Inferior parietal cortex (tissue), 1 donor: Measurements from ENCODE around the gene ABHD16A.
A peak's percentile ranks its signal among the peaks of the same experiment; 100 is the strongest.

Experiments
- DNase-seq: peaks from one replicate; pipeline ENCODE4 v3.0.0-alpha.2; 2016; ENCODE audit errors: extremely low spot score

Gene ABHD16A

DNA sequence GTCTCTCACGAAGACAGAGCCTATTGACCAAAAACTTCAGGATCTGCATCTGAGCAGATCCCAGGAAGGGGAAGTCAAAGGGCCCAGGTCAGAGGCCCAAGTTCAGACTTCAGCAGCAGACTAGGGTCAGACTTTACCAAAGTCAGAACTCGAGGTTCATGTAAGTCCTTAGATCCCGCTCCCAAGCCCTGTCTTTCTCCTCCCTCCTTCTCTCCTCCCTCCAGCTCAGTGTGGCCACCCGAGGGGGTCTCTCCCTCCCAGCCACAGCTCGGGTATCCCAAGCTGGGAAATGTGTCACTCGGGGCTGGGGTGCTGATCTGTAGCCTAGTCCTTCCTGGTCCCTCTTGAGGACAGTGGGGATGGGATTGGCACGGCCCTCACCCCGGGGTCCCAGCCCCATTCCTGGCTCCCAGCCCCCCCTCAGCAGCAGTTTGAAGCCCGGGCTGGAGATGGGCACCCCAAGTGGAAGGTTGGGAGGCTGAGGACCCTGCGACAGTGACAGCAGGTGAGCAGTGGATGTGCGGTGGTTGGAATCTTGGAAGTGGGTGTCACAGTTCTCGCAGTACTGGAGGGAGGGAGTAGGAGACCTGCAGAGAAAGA lies 40.9 kb downstream of the ABHD16A start:
- no peak for DNase-seq

DNA sequence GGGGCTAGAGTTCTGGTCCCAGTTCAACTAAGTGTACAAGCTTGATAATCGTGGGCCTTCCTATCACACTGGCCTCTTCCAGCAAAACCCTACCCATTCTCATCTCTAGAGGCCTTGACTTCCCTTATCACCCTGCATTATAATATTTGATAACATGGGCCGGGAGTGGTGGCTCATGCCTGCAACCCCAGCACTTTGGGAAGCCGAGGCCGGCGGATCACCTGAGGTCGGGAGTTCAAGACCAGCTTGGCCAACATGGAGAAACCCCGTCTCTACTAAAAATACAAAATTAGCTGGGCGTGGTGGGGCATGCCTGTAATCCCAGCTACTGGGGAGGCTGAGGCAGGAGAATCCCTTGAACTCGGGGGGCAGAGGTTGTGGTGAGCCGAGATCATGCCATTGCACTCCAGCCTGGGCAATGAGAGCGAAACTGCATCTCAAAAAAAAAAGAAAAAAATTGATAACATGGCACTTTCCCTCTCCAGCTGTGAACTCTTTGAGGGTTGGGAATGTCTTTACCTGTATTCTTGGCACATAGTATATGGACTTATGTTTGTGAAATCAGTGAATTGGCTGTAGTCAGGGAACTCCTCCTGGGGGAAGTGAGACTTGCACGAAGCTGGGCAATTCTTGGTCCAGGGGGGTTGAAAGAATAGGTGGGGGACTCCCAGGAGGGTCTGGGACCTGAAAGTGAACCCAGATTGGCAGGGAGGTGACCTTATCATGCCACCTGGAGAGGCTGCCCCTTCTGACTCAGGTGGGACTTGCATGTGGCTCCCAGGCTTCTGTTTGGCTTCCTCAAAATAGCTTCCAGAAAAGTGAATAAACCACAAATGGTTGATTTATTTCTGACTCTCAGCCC lies 41.6 kb downstream of the ABHD16A start:
- DNase-seq, result no peak

DNA sequence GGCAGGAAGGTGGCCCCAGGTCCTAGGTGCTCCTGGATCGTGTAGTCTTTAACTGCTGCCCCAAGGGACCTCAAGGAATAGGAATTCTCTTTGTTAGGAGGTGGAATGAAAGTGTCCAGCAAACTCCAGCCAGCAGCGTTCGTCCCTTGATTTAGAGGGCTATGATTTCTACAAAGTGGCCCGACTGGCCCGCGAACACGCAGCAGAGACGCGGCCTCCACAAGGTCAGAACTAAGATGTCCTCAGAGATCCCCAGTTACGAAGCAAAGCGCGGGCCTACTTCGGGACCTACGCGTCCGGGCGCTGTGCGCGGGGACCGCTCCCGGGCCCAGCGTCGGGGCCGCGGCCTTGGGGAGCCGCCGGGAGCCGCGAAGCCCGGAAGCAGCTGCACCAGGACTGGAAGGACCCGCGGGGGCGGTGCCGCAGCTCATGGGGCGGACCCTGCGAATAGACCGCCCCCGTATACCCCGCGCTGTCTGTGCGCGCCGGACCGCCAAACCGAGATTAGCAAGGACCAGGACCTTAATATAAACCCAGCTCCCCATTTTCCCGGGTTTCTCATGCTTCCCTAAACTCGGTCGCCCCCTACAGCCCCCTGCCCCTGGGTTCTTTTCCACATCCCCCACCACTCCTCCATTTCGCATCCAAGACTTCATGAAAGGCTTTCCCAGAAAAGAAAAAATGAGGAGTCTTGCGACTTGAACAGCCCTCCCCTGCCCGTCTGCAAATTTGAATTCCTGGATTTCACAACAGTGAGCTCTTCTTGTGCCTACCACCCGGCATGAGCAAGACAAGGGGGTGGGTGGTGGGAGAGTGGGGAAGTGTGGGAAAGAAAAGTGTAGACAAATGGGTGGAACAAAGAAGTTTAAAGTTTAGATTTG lies 42.5 kb downstream of the ABHD16A start, which contains the start of gene C6orf47:
C6orf47 (minus strand) TSS at position 398 of the 881 bp plus-strand sequence. CDS start 831 bp downstream, outside the sequence.
- peak; percentile 71 for DNase-seq

DNA sequence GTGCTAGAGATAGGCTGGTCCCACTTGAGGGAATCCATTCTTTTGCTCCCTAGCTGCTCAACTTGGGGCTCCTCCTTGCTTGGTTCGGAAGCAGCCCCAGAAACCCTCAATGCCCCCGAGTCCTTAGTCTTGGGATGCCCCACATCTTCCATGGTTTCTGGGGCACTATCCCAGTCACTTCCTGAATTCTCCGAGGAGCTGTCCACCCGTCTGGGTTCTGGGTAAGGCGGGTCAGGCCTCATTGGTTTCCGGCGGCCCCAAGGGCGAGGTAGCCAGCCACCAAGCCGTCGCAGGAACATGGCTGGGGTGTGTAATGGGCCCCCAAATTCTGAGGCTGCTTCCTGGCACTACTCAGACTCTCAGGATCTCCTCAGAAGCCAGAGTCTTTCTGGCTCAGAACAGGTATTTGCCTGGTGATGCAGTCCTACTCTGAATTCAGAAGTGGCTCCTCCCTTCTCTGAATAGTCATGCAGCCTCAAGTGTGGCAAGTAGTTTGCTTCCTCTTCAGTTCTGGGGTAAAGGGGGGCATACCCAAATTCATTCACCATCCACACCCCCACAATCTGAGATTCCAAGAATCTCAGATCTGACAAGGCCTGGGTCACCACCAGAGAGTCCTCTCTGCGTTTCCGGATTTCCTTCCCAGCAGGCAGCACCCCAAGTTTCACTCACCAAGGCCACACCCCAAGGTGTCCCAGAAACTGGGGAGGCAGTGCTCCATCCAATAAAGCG lies 43.3 kb downstream of the ABHD16A start:
- DNase-seq, result no peak

DNA sequence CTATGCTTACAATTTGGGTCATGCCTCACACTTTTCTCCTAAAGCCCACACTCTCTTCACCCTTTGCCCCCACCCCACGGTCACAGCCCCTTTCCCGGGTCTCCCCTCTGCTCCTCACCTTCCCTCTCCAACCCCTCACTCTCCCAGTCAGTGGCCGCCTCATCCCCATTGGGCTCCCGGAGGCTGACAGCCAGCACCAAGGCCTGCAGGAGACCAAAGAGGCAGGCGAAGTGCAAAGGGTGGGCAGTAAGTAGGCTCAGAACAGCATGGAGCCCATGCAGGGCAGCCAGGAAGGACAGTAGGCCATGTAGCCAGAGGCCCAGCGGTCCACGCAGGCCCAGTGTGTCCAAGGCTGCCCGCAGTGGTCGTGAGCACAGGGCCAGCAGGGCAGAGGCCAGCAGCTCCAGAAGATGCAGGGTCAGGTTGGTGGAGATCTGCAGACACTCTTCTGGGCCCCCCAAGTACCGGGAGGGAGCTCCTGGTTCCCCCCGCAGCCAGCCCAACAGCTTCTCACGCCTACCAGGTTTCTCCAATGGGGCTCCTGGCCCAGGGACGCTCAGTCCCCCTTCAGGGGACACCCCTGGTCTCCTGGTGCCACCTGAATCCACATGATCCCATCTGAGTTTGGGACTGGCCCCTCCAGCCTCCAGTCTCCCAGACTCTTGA lies 44.0 kb downstream of the ABHD16A start:
- no peak for DNase-seq

DNA sequence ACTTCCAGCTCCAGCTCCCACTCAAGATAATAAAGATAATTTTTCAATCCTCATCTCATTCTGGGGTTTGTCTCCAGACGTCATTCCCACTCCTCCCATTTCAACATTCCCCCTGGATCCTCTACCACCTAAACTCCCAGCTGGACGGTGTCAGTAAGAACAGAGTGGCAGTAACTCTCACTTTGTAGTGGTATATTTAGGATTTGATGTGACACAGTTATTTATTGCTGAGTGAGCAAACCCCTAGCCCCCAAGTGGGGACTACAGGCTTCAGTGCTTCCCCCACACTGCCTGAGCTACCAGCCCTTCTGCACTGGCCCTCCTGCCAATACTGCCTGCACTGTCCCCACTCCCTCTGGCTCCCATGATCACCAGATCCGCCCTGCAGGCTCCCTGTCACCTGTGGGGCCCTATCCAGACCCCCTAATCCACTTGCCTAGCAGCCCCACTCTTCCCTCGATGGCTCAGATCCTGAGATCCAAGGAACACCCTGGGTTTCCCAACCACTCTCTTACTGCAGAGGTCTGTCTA lies 44.9 kb downstream of the ABHD16A start:
- DNase-seq, result no peak

DNA sequence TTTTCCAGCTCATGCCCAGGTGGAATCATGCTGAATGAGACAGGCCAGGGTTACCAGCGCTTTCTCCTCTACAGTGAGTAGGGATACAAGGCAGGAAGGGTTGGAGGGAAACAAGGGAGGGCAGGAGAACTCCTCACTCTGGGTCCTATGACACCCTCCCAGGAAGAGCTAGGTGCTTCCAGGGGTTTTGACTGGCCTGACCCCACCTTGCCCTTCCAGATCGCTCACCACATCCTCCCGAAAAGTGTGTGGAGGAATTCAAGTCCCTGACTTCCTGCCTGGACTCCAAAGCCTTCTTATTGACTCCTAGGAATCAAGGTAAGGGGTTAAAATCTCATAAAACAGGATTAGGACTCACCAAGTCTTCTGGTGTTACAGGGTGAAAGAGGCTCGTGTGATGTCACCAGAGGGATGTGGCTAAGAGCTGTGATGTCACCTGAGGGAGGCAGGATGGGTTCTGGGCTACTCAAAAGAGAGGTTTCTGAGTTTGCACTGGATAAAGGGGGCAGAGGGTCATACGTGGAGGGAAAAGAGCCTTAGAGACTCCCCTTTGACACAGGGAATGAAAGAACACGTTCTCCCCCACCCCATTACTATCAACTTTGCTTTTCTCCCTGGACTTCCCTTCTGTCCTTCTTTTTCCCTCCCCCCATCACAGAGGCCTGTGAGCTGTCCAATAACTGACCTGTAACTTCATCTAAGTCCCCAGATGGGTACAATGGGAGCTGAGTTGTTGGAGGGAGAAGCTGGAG lies 45.5 kb downstream of the ABHD16A start:
- DNase-seq, result no peak

DNA sequence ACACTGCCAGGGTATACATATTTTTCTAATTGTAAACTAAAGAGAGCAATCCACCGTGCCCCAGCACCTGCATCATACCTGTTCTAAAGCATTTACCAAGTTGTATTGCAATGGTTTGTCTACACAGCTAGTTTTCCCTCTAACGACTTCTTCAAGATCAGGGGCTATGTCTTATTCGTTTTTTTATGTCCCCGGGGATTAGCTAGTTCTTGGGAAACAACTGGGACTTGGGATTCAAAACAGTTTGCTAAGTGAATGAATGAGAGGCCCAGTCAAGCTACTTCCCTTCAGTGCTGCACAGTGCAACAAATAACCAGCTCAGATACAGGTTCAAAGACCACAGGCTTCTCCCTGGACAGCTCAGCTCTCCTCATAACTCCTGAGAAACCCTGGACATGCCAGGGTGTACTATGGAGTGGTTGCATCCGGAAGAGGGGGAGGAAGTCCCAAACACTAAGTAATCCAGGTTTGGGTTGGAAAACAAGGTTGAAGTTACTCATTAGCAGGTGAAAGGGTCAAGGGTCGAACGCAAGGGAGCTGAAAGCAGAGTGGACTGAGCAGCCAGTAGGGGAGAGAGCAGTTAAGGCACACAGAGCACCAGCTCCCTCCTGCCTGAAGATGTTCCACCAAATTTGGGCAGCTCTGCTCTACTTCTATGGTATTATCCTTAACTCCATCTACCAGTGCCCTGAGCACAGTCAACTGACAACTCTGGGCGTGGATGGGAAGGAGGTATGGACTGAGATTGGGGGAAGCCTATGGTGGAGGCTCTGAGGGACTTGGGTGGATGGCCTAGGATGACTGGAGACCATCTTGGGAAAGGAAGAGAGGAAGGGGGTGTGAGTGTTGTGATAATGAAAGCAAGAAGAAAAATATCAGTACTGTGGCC lies 47.5 kb downstream of the ABHD16A start, which contains the start of gene APOM:
APOM (plus strand) TSS at position 546 of the 889 bp plus-strand sequence; CDS start at position 619, 73 bp downstream.
- DNase-seq, result no peak

DNA sequence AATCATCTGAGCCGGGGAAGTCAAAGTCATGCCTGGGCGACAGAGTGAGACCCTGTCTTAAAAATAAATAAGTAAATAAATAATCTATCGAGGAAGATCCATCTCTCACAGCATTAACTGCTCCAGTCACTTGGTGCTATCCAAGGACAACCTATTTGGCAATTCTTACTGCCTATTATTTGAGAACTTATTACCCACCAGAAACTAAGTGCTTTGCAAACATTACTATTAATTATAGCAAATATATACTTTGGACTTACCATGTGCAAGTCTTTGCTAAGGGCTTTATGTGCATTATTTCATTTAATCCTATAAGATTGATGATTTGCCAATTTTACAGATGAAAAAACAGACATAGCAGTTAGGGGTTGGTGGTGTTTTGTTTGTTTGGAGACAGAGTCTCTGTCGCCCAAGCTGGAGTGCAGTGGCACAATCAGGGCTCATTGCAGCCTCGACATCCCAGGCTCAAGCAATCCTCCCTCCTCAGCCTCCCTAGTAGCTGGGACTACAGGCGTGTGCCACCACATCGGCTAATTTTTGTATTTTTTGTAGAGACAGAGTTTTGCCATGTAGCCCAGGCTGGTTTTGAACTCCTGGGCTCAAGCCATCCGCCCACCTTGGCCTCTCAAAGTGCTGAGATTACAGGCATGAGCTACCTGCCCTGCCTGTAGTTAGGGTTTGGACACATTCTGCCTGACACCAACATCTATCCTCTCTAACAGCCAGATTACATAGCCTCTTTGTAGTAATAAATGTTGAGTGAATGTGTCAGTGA lies 48.4 kb downstream of the ABHD16A start:
- no peak for DNase-seq

DNA sequence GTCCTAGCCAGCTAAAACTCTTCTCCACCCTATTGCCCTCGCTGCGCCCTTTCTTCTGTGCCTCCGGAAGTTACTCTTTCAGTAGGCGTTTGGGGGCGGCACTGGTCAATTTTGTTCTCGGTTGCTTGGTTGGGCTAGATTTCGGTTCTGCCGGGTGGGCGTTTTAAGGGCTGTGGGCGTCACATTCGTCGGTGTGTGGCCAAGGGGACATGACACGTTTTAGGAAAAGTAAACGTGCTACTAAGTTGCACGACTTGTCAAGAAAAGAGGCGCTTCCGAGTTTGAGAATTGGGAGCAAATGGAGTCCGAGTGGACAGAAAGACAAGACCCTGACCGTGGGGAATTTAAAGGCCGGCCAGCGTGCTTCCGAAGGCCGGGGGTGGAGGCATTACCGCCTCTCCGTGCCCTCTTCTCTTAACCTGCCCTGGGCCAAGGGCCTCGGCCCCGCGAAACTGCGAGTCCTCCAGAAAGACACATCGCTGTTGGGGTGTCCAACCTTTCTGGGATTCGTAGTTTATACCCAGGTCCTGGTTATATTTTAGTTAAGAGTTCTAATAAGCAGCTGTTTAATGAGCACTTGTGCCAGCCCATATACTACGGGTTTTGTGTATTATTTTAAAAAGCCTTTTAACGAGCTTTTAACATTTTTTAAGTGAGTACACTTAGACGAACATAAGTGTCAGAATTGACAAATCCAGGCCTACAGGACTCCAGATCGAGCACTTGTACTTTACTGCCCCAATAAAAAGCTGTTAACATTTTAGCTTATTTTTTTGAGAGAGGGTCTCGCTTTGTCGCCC lies 50.0 kb downstream of the ABHD16A start:
- DNase-seq, result no peak

DNA sequence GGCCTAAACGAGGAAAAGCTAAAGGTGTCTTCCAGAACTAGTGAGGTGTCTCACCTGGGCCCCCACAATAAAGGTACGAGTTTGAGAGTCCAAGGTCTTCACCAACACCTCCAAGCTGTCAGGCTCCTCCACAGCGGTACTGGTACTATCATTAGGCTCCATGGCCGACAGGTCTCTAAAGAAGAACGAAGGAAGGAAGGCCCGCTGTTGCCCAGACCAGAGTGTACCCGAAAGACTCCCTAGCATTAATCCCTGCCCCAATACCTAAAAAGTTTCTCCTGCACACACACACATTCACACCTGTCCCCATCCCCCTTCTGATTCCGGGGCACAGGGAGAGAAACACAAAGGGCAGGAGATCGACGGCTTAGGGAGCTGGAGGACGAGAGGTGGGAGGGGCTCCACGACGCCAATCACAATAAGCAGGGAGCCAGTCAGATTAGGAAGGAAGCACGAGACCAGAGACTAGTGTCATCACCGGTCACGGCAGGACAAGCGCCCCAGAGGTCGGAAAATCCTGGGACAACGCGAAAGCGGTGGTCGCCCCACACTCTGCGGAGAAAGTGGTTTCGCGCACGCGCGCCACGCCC lies 51.4 kb downstream of the ABHD16A start:
- peak; percentile 63 for DNase-seq

DNA sequence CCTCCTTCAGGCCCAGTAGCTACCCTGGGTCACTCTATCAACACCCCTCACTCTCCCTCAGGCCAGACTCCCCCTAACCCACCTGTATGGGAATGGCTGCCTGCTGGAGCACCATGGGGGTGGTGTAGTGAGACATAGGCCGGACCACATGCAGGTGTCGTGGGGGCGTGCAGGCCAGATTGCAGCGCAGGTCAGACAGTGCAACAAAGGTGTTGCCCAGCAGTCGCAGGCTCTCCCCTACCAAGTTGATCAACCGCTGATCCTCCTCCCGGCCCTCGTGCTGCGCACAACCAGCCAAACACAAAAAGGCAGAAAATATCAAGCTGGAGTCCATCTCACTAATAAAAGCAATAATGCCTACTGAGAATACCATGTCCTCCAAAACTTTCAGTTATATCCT lies 57.8 kb downstream of the ABHD16A start:
- DNase-seq, result no peak

DNA sequence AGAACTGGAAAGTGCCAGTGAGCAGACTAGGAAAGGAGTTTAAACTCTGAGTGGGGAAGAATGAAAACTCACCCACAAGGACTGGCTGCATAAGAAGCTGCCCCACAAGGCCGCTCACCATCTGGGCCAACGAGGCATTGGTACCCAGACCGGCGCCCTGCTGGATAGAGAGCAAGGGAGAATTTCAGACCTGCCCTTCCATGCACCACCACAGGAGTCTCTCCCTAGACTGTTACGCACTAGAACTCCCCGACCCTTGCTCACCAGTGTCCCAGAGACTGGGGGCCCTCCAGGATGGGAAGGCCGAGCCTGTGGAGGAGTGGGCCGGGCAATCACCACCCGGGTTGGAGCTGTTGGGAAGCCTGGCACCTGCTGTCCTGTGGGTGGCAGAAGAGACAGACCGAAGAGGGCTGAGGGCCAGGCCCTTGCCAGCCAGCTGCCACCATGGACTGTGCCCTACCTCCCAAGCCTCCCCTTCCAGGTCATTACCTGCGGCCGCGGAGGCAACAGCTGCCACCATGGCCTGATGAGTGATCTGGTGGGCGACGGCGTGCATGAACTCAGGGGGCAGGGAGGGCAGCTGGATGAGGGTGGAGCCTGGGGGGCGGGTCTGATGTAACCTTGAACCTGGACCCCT lies 59.2 kb downstream of the ABHD16A start:
- DNase-seq, result no peak

DNA sequence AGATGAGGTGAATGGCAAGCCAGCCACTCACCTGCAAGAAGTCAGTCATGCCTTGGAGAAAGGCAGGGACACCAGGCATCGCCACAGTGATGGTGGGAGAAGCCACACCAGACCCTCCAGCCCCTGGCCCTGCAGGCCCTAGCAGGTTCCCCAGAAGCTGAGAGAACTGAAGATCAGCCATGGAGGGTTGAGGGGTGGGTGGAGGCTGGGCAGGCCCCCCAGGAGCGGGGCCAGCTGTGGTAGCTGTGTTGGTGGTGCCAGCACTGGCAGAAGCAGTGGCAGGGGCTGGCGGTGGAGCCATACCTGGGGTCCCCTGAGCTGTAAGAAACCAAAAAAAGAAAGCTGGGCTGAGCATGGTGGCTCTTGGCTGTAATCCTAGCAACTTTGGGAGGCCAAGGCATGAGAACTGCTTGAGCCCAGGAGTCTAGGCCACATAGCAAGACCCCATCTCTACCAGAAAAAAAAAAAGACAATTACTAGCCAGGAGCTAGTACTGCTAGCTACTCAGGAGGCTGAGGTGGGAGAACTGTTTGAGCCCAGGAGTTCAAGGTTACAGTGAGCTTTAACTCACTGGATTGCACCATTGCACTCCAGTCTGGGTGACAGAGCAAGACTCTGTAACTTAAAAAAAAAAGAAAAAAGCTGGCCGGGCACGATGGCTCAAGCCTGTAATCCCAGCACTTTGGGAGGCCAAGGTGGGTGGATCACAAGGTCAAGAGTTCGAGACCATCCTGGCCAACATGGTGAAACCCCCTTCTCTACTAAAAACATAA lies 60.1 kb downstream of the ABHD16A start:
- DNase-seq, result no peak

DNA sequence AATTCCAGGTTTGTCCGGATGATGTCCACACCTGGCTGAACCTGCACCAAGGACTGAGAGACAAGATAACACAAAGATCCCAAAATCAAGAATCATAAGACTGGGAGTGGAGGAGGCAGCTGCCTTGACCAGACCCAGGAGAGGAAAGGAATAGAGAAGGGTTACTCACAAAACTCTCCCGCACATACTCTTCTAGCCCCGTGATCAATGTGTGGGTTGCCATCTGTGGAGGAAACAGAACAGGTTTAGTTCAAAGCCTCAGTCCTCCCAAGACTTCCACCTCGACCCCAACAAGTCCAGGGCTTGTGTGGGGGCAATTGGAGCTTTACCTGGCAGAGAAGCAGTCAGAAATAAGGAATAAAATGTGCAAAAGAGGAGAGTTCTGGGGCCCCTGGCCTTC lies 61.8 kb downstream of the ABHD16A start:
- DNase-seq, result no peak

DNA sequence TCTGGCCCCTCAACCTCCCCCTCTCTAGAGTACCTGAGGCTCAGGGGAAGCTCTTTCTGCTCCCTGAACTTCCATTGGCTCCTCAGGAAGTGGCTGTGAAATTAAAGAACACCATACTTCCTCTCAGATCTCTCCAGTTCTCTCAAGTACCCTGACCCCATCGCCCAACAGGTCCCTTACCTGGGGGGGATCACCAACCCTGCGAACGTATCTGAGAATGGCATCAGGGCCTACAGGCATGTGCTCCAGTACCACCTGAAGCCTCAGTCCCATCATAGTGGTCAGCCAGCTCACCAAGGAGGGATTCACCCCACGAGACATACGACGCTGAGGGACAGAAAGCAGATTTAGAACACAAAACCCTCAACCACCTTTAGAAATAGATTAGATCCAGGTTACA lies 62.5 kb downstream of the ABHD16A start:
- no peak for DNase-seq
